HepG2 (cell line): ENCODE results near the gene SLC25A17. TPM values are rescaled to one million over a fixed set of nuclear protein-coding genes. Genes with fewer than 3 reads are reported as not detected.

ENCODE experiments used
- FOXM1 ChIP-seq: sonication (generic); formaldehyde crosslinking; IDR thresholded peaks from 2 replicates; pipeline ENCODE4 v1.5.0; 2020; ENCODE audit warnings: missing genetic modification reagents
- GFI1 ChIP-seq: sonication (generic); formaldehyde crosslinking; IDR thresholded peaks from 2 replicates; pipeline ENCODE4 v1.5.0; 2020; ENCODE audit warnings: missing genetic modification reagents, mild to moderate bottlenecking, borderline replicate concordance
- HBP1 ChIP-seq: IDR thresholded peaks from 2 replicates; pipeline ENCODE4 v1.6.1; 2016; ENCODE audit warnings: low read depth, control low read depth
- U2AF2 ChIP-seq: fragments of 200-400 bp; formaldehyde crosslinking; IDR thresholded peaks from 2 replicates; pipeline ENCODE4 v1.6.1; 2017; ENCODE audit warnings: low read depth, mild to moderate bottlenecking, low read length
- YY1 ChIP-seq: IDR thresholded peaks from 2 replicates; pipeline ENCODE4 v1.6.1; 2011; ENCODE audit warnings: low read length, low read depth, moderate library complexity, mild to moderate bottlenecking; ENCODE audit not compliant: insufficient read depth, insufficient replicate concordance
- ZBTB38 ChIP-seq: sonication (generic); formaldehyde crosslinking; IDR thresholded peaks from 2 replicates; pipeline ENCODE4 v1.5.1; 2020; ENCODE audit warnings: mild to moderate bottlenecking, missing genetic modification reagents
- ZBTB7A ChIP-seq: sonication (generic); formaldehyde crosslinking; IDR thresholded peaks from 2 replicates; pipeline ENCODE4 v1.8.0; 2022; ENCODE audit warnings: mild to moderate bottlenecking, missing genetic modification reagents
- ZNF234 ChIP-seq: sonication (generic); formaldehyde crosslinking; conservative IDR thresholded peaks from 2 replicates; pipeline ENCODE4 v1.5.1; 2020; ENCODE audit warnings: mild to moderate bottlenecking, missing genetic modification reagents
- ZNF549 ChIP-seq: sonication (generic); formaldehyde crosslinking; IDR thresholded peaks from 2 replicates; pipeline ENCODE4 v1.5.0; 2020; ENCODE audit warnings: missing genetic modification reagents
- ZNF775 ChIP-seq: sonication (generic); formaldehyde crosslinking; IDR thresholded peaks from 2 replicates; pipeline ENCODE4 v1.4.0; 2020; ENCODE audit warnings: missing genetic modification reagents, mild to moderate bottlenecking, moderate library complexity, borderline replicate concordance
- ZNF781 ChIP-seq: sonication (generic); formaldehyde crosslinking; IDR thresholded peaks from 2 replicates; pipeline ENCODE4 v1.5.1; 2020; ENCODE audit warnings: borderline replicate concordance, mild to moderate bottlenecking, missing genetic modification reagents; ENCODE audit errors: not compliant biosample characterization
- polyA plus RNA-seq, 8 experiments: library from polyadenylated mRNA; depleted of rRNA in 3 of 8; stranded (reverse) in 7 of 8; unstranded in 1 of 8; fragments of >200 nt; fragmentation: Illumina TruSeq in 4 of 8; extraction: Trizol in 4 of 8; gene quantifications; 2 replicates each; pipeline versions ENCODE4 v1.2.1 to v1.2.3, GENCODE V29; 2011 to 2016; ENCODE audit warnings: low read depth in 4 of 8, missing spikeins in 1 of 8, mixed read lengths in 1 of 8; ENCODE audit not compliant: insufficient read depth in 1 of 8
- total RNA-seq, 5 experiments: library from RNA; depleted of rRNA; stranded (reverse); fragments of >200 nt; fragmentation: Illumina TruSeq; extraction: Trizol; gene quantifications; 2 replicates each; pipeline ENCODE4 v1.2.3, GENCODE V29; 2016; ENCODE audit warnings: low read depth in 1 of 5
- TF ChIP-seq, protein P1 (sequence below): sonication (generic); formaldehyde crosslinking; IDR thresholded peaks from 2 replicates; pipeline ENCODE4 v1.4.0; 2020; ENCODE audit warnings: mild to moderate bottlenecking, missing genetic modification reagents
- TF ChIP-seq, protein P2 (sequence below): IDR thresholded peaks from 2 replicates; pipeline ENCODE4 v1.6.1; 2018; ENCODE audit warnings: missing genetic modification reagents, mild to moderate bottlenecking, missing compliant biosample characterization
- TF ChIP-seq, protein P3 (sequence below): sonication (generic); formaldehyde crosslinking; IDR thresholded peaks from 2 replicates; pipeline ENCODE4 v1.9.0; 2022; ENCODE audit warnings: low read depth, missing genetic modification reagents
- TF ChIP-seq, protein P4 (sequence below): sonication (generic); formaldehyde crosslinking; IDR thresholded peaks from 2 replicates; pipeline ENCODE4 v1.5.1; 2020; ENCODE audit warnings: missing genetic modification reagents, mild to moderate bottlenecking, borderline replicate concordance

The SLC25A17 gene
- total and polyA plus RNA-seq, 2 of the 13 experiments (the other 11 are each of a cell fraction or from before 2014, with no cell fraction given), result 15.7 to 27.9 TPM

GRCh38 chr22:40855979-40856512 is 36.9 kb upstream of the SLC25A17 start (continued):
- TF ChIP-seq, protein P1, sequence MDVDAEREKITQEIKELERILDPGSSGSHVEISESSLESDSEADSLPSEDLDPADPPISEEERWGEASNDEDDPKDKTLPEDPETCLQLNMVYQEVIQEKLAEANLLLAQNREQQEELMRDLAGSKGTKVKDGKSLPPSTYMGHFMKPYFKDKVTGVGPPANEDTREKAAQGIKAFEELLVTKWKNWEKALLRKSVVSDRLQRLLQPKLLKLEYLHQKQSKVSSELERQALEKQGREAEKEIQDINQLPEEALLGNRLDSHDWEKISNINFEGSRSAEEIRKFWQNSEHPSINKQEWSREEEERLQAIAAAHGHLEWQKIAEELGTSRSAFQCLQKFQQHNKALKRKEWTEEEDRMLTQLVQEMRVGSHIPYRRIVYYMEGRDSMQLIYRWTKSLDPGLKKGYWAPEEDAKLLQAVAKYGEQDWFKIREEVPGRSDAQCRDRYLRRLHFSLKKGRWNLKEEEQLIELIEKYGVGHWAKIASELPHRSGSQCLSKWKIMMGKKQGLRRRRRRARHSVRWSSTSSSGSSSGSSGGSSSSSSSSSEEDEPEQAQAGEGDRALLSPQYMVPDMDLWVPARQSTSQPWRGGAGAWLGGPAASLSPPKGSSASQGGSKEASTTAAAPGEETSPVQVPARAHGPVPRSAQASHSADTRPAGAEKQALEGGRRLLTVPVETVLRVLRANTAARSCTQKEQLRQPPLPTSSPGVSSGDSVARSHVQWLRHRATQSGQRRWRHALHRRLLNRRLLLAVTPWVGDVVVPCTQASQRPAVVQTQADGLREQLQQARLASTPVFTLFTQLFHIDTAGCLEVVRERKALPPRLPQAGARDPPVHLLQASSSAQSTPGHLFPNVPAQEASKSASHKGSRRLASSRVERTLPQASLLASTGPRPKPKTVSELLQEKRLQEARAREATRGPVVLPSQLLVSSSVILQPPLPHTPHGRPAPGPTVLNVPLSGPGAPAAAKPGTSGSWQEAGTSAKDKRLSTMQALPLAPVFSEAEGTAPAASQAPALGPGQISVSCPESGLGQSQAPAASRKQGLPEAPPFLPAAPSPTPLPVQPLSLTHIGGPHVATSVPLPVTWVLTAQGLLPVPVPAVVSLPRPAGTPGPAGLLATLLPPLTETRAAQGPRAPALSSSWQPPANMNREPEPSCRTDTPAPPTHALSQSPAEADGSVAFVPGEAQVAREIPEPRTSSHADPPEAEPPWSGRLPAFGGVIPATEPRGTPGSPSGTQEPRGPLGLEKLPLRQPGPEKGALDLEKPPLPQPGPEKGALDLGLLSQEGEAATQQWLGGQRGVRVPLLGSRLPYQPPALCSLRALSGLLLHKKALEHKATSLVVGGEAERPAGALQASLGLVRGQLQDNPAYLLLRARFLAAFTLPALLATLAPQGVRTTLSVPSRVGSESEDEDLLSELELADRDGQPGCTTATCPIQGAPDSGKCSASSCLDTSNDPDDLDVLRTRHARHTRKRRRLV (CRISPR knock-in tag), result 0 out of 2 replicates have a peak, but pooled peaks have one; percentile 13
- TF ChIP-seq YY1 (peak; percentile 24), ZBTB38 (CRISPR knock-in tag) (0 out of 2 replicates have a peak, but pooled peaks have one; percentile 27), ZNF549 (CRISPR knock-in tag) (no peak), HBP1 (CRISPR knock-in tag) (no peak), ZNF775 (0 out of 2 replicates have a peak, but pooled peaks have one; percentile 21), ZNF234 (CRISPR knock-in tag) (no peak), U2AF2 (no peak), GFI1 (CRISPR knock-in tag) (0 out of 2 replicates have a peak, but pooled peaks have one; percentile 8), ZBTB7A (no peak), FOXM1 (no peak), ZNF781 (no peak)
- TF ChIP-seq, protein P2, sequence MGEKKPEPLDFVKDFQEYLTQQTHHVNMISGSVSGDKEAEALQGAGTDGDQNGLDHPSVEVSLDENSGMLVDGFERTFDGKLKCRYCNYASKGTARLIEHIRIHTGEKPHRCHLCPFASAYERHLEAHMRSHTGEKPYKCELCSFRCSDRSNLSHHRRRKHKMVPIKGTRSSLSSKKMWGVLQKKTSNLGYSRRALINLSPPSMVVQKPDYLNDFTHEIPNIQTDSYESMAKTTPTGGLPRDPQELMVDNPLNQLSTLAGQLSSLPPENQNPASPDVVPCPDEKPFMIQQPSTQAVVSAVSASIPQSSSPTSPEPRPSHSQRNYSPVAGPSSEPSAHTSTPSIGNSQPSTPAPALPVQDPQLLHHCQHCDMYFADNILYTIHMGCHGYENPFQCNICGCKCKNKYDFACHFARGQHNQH (CRISPR knock-in tag), result no peak
- TF ChIP-seq, protein P3, sequence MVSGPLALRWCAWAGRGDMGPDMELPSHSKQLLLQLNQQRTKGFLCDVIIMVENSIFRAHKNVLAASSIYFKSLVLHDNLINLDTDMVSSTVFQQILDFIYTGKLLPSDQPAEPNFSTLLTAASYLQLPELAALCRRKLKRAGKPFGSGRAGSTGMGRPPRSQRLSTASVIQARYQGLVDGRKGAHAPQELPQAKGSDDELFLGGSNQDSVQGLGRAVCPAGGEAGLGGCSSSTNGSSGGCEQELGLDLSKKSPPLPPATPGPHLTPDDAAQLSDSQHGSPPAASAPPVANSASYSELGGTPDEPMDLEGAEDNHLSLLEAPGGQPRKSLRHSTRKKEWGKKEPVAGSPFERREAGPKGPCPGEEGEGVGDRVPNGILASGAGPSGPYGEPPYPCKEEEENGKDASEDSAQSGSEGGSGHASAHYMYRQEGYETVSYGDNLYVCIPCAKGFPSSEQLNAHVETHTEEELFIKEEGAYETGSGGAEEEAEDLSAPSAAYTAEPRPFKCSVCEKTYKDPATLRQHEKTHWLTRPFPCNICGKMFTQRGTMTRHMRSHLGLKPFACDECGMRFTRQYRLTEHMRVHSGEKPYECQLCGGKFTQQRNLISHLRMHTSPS (CRISPR knock-in tag), result no peak
- TF ChIP-seq, protein P4, sequence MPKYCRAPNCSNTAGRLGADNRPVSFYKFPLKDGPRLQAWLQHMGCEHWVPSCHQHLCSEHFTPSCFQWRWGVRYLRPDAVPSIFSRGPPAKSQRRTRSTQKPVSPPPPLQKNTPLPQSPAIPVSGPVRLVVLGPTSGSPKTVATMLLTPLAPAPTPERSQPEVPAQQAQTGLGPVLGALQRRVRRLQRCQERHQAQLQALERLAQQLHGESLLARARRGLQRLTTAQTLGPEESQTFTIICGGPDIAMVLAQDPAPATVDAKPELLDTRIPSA, result no peak
